ENCODE measurements around the gene PROM1. TPM values are rescaled to one million over a fixed set of nuclear protein-coding genes. Genes with fewer than 3 reads are reported as not detected.

PROM1 gene
- total and polyA plus RNA-seq, 2 donors (not counting 1 experiment from before 2014, with no cell fraction given): 0.10 to 0.17 TPM

DNA sequence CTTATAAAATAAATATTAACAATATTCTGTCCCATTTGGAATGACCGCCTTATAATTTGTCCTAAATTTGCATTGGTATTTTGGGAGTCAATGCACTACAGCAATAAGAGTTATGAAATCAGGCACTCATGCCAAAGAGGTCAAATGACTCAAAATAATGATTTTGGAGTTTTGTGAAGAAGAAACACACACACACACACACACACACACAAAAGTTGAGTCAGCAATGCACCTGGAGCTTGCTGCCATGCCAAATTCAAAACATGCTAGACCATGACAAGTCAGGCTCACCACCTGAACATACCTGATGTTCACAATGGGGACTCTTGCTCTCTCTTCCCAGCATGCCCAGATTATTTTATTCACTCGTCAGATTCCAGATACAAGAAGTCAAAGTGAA is 56.7 kb downstream of the PROM1 start:
- Histone ChIP-seq H3K79me2 (ENCODE audit: control insufficient read depth, insufficient read depth, low read length) (no peaks in the 10 kb centered on the region), H3K27ac (ENCODE audit: insufficient read depth, low read length) (no peak overlapping the region), H3K9me3 (ENCODE audit: control insufficient read depth, insufficient read depth, low read depth, low read length) (no peaks in the 10 kb centered on the region), H3K4me3 (replicated peaks in 1 of 4; ENCODE audit: control extremely low read depth in 1 of 4, insufficient read depth in 1 of 4, low read depth in 3 of 4, low read length in 4 of 4) (no peak overlapping the region), H3K4me1 (ENCODE audit: control insufficient read depth, extremely low read depth, insufficient read depth, low read length) (no peaks in the 10 kb centered on the region), H3K9ac (ENCODE audit: insufficient read depth, low read length) (no peak overlapping the region), H2AFZ (ENCODE audit: low read length) (no peak overlapping the region), H3K27me3 (ENCODE audit: control insufficient read depth, insufficient read depth, low read length) (no peaks in the 10 kb centered on the region), H4K20me1 (ENCODE audit: control insufficient read depth, extremely low read depth, insufficient read depth, low read length) (no peaks in the 10 kb centered on the region), H3K36me3 (ENCODE audit: control insufficient read depth, insufficient read depth, low read length) (no peaks in the 10 kb centered on the region), H3K4me2 (ENCODE audit: extremely low read depth, insufficient read depth, low read length) (no peak overlapping the region)
- peak; percentile 11 to 32 for DNase-seq (ENCODE audit: low read depth in 2 of 2)
- no peak for TF ChIP-seq EZH2 (IDR thresholded peaks at IDR 0.05; ENCODE audit: low read length, missing control alignments)
- no peak for TF ChIP-seq CTCF (conservative IDR thresholded peaks at IDR 0.05 in 1 of 2, IDR thresholded peaks at IDR 0.05 in 1 of 2; ENCODE audit: low read depth in 1 of 2, low read length in 2 of 2)

DNA sequence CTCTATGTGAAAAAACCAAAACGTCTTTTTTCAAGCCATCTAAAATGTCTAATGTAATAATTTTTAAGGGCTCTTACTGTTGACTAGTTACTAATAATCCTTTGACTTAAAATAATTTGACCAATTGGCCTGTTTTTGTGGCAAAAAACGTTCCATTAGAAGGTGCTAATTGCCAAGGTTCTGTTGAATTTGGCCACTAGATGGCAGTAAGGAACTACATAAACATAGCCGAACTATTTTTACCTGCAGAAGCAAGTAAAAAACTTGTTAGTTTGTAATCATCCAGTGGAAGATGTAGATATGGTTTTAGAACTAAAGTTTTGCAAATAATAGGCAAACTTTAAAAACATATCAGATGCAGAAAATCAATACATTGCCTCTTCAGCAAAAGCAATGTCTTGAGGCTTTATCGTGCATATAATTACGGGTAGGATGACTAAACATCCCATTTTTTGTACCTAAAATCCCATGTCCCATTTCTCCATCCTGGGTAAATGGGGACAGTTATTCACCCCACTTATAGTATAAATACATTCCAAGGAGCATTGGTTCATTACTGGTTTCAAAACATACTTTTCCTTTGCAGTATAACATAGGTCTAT is 57.6 kb downstream of the PROM1 start:
- no peaks in the 10 kb centered on the region for H3K27me3 ChIP-seq (ENCODE audit: control insufficient read depth, insufficient read depth, low read length)
- H3K4me1 ChIP-seq (ENCODE audit: control insufficient read depth, extremely low read depth, insufficient read depth, low read length): no peaks in the 10 kb centered on the region
- H3K4me3 ChIP-seq (replicated peaks in 1 of 4; ENCODE audit: control extremely low read depth in 1 of 4, insufficient read depth in 1 of 4, low read depth in 3 of 4, low read length in 4 of 4): no peak overlapping the region
- no peak overlapping the region for H2AFZ ChIP-seq (ENCODE audit: low read length)
- H3K9ac ChIP-seq (ENCODE audit: insufficient read depth, low read length): no peak overlapping the region
- no peak overlapping the region for H3K4me2 ChIP-seq (ENCODE audit: extremely low read depth, insufficient read depth, low read length)
- H3K79me2 ChIP-seq (ENCODE audit: control insufficient read depth, insufficient read depth, low read length): no peaks in the 10 kb centered on the region
- no peaks in the 10 kb centered on the region for H3K36me3 ChIP-seq (ENCODE audit: control insufficient read depth, insufficient read depth, low read length)
- TF ChIP-seq CTCF (conservative IDR thresholded peaks at IDR 0.05 in 1 of 2, IDR thresholded peaks at IDR 0.05 in 1 of 2; ENCODE audit: low read depth in 1 of 2, low read length in 2 of 2): peak; percentile 69 to 75
- no peak for TF ChIP-seq EZH2 (IDR thresholded peaks at IDR 0.05; ENCODE audit: low read length, missing control alignments)
- no peak overlapping the region for H3K27ac ChIP-seq (ENCODE audit: insufficient read depth, low read length)
- DNase-seq (ENCODE audit: low read depth in 2 of 2): peak; percentile 54 to 74
- H4K20me1 ChIP-seq (ENCODE audit: control insufficient read depth, extremely low read depth, insufficient read depth, low read length): no peaks in the 10 kb centered on the region
- no peaks in the 10 kb centered on the region for H3K9me3 ChIP-seq (ENCODE audit: control insufficient read depth, insufficient read depth, low read depth, low read length)

DNA sequence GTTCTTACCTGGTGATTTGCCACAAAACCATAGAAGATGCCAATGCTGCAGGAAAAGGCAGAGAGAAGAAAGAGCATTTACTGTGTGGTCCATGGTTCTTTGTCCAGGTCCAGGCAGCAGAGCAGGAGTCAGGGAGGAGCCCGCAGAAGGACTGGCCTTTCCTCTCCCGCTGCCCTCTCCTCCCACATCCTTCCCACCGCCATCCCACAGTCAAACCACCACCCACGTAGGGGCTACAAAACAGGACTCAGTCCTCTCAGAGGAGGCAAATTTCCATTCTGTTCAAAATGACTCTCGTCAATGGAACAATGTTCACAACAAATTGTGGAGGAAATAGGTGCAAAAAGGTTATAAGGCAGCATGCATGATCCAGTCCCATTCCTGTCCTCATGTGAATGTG is 58.6 kb downstream of the PROM1 start:
- H3K9ac ChIP-seq (ENCODE audit: insufficient read depth, low read length): no peak overlapping the region
- no peaks in the 10 kb centered on the region for H3K9me3 ChIP-seq (ENCODE audit: control insufficient read depth, insufficient read depth, low read depth, low read length)
- no peak overlapping the region for H3K4me2 ChIP-seq (ENCODE audit: extremely low read depth, insufficient read depth, low read length)
- no peak overlapping the region for H3K27ac ChIP-seq (ENCODE audit: insufficient read depth, low read length)
- no peaks in the 10 kb centered on the region for H3K36me3 ChIP-seq (ENCODE audit: control insufficient read depth, insufficient read depth, low read length)
- H2AFZ ChIP-seq (ENCODE audit: low read length): no peak overlapping the region
- DNase-seq (ENCODE audit: low read depth in 2 of 2): no peak
- TF ChIP-seq CTCF (conservative IDR thresholded peaks at IDR 0.05 in 1 of 2, IDR thresholded peaks at IDR 0.05 in 1 of 2; ENCODE audit: low read depth in 1 of 2, low read length in 2 of 2) (no peak), EZH2 (IDR thresholded peaks at IDR 0.05; ENCODE audit: low read length, missing control alignments) (no peak)
- no peaks in the 10 kb centered on the region for H3K27me3 ChIP-seq (ENCODE audit: control insufficient read depth, insufficient read depth, low read length)
- no peaks in the 10 kb centered on the region for H4K20me1 ChIP-seq (ENCODE audit: control insufficient read depth, extremely low read depth, insufficient read depth, low read length)
- no peaks in the 10 kb centered on the region for H3K79me2 ChIP-seq (ENCODE audit: control insufficient read depth, insufficient read depth, low read length)
- H3K4me1 ChIP-seq (ENCODE audit: control insufficient read depth, extremely low read depth, insufficient read depth, low read length): no peaks in the 10 kb centered on the region
- no peak overlapping the region for H3K4me3 ChIP-seq (replicated peaks in 1 of 4; ENCODE audit: control extremely low read depth in 1 of 4, insufficient read depth in 1 of 4, low read depth in 3 of 4, low read length in 4 of 4)

Data from fibroblast of lung (primary cell).